Measurements from ENCODE around the gene TCF7L2.

DNA sequence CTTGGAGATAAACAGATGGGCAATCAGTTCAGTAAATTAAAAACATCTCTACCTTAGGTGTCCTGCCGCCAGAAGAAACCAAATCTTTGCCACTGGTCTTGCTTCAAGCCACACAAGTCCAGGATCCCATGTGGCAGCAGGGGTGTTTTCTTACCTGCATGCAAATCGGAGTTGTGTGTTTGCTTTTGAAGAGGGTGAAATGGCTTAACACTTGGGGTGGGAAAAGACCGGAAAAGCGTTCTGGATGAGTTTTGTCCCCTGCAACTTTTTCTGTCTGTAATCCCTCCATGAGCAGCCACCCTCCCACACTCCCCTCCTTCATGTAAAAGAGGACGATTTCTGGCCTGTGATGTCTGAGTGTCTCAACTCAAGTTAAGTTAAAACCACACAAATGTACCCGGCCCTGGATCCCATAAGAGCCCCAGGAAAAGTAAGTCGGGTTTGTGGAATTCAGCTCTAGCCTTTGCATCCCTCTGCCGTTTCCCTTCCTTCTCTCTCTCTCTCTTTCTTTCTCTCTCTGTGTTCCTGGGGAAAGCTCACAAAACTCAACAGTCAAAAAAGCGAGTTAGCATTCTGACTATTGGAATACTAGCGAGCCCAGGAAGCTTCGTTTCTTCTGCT is 178.5 kb downstream of the TCF7L2 start:
- TF ChIP-seq, protein P1, sequence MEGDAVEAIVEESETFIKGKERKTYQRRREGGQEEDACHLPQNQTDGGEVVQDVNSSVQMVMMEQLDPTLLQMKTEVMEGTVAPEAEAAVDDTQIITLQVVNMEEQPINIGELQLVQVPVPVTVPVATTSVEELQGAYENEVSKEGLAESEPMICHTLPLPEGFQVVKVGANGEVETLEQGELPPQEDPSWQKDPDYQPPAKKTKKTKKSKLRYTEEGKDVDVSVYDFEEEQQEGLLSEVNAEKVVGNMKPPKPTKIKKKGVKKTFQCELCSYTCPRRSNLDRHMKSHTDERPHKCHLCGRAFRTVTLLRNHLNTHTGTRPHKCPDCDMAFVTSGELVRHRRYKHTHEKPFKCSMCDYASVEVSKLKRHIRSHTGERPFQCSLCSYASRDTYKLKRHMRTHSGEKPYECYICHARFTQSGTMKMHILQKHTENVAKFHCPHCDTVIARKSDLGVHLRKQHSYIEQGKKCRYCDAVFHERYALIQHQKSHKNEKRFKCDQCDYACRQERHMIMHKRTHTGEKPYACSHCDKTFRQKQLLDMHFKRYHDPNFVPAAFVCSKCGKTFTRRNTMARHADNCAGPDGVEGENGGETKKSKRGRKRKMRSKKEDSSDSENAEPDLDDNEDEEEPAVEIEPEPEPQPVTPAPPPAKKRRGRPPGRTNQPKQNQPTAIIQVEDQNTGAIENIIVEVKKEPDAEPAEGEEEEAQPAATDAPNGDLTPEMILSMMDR (conservative IDR thresholded peaks at IDR 0.05), result no peak
- no peak for TF ChIP-seq EZH2 (IDR thresholded peaks at IDR 0.05; ENCODE audit: low read depth)
